Mesenteric fat pad (tissue), 1 donor: ENCODE measurements around the gene DST. TPM values are rescaled to one million over a fixed set of nuclear protein-coding genes. Genes with fewer than 3 reads are reported as not detected.

Experiments
- DNase-seq: peaks from one replicate; pipeline ENCODE4 v3.0.0-alpha.2; 2020; ENCODE audit warnings: low spot score
- total RNA-seq: library from RNA; stranded (reverse); fragmentation: NEBNext Ultra II Directional; extraction: Animal tissue kit (Norgen Biotek cat#: 25700); gene quantifications from one replicate; pipeline ENCODE4 v1.2.1, GENCODE V29; 2021
- donor health status: DM: yes; HTN: yes; CAD: no.

DST gene
- total RNA-seq, 1 donor from 2014 or later, result 190 TPM

DNA sequence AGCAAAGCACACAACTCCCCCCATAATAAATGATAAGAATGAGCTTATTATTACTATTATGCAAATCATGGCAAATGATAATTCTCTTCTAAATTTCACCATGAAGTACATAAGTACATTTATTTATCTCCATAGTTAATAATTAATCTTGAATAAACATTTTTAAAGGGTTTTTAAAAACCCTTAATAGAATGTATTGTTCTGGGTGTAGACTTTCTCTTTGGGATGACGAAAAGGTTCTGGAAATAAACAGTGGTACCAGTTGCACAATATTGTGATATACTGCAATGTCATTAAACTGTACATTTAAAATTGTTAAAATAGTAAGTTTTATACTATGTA, 18.0 kb downstream of the DST start:
- DNase-seq, result no peak

DNA sequence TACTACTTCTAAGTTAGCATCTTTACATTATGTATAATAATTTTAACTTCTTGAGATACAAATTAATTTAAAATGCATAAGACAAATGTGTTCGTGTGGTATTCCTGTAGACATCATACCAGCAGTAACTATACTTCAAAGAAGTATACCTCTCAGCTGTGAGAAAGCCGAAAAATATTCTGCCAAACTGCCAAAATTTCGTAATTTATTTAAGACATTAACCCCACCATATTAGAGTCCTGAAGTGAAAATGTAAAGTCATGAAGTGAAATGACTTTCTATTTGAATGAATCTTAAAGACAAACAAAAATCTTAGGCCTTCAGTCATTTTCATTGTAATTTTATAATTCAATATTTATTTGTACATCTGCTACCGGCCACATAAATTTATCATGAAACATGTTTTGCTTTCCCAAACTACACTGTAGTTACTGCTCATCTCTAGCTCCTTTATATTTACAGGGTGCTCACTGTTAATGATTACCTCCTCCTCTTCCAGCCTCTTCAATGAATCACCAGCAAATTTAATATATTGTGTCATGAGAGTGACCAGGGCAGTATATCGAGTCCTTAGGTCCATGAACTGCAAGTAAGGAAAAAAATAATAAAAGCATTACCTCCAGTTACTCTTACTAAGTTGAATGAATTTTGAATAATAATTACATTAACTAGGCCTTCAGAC, 18.5 kb downstream of the DST start:
- no peak for DNase-seq

DNA sequence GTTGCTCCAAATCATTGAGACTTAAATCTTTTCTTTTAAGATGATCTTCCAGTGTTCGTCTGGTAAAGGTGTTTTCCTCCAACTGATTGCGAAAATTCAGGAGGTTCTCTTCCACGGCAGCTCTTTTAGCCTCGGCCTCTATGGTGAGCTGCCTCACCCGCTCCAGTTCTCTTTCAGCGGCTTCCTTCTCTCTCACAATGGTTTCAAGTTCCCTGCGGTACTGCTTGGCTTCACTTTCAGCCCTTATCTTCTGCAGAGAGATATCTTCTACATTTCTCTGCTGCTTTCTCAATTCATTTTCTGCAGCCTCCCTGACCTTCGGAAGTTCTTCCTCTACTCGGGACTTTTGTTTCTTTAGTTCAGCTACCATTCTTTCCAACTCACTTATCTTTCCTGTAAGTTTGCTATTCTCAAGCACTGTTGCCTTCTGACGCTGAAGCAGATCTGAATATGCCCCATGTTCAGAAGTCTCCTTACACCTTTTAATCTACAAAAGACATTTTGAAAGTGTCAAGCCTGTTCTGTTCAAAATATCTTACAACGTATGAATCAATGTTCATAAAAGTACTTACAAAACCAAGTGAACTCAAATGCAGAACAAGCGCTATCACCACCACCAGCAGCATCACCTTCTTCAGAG, 22.3 kb downstream of the DST start:
- no peak for DNase-seq

DNA sequence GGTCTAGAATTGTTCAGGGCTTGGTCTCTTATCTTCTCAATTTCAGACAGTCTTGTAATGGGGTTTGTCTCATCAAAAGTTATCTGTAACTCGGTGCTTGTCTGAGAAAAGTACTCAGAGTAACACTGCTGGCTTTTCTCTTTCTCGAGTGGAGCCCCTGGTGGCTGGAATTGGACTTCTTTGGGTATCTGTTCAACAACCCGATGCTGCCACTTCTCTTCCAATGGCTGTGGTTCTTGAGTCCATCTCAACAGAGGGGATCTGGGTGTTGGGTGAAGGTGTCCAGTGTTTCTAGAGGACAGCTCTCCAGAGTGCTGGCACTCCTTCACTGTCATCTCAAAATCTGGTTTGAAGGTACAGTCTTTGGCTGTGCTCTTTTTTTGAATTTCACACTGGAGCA, 24.6 kb downstream of the DST start:
- DNase-seq, result no peak

DNA sequence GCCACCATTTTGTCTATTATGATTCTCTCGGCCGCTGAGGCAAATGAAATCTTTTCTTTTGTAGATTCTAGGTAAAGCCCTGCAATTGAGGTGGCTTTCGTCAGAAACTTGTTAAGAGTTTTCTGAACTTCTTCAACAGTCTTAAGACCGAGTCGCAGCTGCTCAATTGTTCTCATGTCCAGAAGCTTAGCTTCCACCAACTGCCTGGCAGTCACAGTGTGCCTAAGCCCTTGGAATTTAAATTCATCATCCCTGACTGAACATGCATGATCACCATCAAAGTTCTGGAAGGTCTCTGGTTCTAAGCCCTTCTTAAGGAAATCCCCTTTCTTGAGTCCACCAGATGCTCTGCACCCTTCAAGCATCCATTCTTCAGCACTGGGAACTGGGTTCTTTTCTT, 25.7 kb downstream of the DST start:
- no peak for DNase-seq

DNA sequence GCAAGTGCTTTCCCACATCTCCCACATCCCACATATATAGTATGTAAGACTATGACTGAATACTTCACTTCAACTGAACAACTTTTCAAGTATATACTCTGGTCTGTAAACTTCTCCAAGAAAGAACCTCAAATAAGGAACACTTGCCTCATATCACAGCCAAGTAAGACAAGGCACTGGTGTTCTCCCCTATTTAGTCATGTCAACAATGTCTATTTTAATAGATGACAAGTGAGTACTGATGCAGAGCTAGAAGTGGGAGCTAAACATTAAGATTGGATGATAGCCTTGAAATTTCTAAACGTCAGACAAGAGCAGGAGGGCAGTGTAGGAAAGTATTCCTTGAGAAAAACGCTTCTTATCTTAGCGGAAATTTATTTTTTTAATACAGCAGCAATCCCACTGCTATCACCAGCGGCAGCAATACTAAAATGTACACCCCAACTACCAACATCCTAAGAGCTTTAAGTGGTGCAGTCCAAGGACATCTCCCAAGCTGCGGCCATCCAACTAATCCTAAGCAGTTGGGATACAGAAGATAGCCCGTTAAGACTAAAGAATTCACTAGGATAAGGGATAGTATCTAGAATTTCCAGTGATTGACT, 29.3 kb downstream of the DST start:
- DNase-seq, result no peak

DNA sequence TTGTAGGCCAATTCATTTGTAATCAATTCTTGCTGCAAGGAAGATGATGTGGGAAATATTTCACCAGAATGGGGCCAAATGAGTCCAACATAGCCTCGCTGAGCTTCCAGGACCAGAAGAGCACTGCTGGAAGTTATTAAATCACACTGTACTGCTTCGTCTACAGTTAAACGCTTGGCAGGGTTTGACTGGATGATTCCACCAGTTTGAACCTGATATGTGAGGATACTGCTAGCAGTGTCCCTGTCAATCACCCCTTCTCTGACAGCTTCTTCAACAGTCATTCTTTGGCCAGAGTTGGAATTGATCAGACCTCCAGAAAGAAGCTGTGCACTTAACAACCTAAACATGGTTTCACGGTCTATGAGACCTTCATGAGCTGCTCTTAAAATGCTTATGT, 34.4 kb downstream of the DST start:
- DNase-seq, result no peak

DNA sequence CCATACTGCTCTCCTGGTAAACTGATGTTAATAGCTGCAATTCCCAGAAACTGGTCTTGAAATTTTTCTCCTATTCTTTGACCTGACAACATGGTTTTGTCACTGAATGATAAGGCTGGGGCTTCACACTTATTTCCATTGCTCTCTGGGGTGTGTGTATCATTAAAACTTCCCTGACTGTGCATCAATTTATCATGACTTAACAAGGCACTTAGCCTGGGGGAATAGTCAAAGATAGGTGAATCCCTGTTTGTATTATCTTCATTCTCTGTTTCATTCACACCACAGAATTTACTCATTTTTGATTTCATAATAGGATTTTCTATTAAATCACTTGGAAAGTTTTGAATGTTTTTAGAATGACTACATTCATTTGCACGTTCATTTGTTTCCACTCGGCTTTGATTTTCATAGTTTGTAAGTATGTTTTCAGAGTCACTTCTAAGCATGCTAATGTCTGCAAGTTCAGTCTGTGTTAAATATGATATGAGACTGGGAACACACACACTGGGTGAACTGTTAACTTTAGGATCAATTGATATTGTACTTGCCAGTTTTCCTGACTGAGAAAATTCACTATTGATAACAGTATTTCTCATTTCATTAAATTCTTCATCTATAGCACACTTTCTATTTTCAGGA, 35.5 kb downstream of the DST start:
- no peak for DNase-seq

DNA sequence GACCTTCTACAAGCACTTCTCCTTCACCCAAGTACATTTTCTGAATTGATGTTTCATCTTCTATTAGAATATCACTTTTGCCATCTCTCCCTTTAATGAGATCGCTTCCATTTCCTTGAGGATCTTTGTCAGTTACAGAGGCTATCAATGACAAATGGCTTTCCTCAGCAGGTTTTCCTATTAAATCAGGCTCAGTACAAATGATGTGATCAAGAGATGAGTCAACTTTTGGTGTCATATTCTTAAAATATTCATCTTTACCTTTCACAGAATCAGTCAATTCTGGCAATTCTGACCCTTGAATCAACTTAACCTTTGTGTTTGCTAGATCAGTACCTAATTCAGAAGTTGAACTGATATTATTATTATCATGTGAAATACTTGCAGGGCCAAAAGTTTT, 37.3 kb downstream of the DST start:
- DNase-seq, result no peak

DNA sequence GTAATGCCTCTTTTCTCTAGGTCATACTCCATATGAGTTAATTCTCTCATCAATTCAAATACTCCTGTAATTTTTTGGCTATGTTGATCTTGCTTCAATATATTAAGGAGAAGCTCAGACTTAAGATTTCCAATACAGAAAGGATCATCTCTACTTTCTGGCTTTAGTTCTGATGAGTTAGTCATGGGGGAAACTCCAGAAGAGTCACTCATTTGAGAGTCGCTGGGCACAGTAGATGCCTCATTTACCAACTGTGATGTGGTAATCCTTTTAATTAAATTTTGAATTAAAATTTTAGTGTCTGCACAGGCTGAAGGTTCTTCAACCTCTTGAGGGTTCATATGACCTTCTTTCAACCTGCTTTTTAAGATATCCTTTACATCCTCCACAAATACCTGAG, 38.5 kb downstream of the DST start:
- no peak for DNase-seq

DNA sequence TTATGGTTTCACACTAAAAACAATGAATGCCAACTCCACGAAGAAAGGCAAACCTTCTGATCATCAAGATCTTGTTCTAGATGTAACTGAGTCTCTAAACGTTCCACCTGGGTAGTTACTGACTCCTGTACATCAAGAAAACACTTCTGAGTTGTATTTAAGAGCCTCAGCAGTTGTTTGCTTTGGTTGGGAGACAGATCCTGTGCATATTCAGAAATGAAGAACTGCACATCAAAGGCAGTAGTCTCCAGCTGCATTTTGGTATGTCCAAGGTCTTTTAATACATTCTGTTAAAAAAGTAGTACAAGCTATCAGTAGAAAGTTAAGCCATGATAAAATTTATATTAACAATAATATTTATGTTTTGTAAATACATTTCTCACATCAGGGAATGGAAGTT, 41.3 kb downstream of the DST start:
- DNase-seq, result no peak

DNA sequence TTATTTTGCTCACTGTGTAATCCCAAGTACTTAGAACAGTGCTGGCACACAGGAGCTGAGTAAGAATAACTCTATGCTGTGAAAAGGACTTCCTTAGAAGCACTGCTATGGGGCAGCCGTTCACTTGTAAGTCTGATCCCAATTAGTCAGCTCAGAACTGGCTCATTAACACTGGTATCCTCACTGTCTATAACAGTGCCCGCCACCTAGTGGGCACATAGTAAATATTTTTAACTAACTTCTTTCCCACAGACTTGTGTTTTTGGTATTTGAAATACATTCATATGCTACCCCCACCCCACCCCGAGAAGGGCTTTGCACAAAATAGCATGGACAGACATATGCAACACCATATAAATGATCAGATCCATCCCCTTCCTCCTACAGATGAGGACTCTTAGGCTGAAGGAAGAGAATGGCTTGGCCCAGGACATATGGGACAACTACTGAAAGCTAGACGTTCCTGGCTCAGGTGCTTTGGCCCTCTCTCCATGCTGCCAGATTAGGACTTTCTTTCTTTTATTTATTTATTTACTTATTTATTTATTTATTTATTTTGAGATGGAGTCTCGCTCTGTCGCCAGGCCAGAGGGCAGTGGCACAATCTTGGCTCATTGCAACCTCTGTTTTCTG, 47.1 kb downstream of the DST start:
- no peak for DNase-seq

DNA sequence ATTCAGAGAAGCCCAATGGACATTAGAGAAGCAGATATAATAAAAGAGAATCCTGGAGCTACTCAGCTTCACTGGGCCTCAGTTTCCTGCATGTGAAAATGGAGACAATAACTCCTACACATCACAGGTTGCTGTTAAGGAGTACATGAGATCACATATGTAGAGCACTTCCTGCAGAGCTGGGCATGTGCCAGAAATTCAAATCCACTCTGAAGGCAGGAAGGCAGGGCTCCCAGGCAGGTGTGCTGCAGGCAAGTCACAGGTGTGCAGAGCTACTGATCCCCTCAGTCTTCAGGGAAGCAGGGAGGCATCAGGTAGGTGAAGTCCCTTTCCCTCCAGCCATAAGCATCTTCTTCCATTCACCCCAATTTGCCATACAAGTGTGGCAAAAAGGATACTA, 48.0 kb downstream of the DST start:
- no peak for DNase-seq

DNA sequence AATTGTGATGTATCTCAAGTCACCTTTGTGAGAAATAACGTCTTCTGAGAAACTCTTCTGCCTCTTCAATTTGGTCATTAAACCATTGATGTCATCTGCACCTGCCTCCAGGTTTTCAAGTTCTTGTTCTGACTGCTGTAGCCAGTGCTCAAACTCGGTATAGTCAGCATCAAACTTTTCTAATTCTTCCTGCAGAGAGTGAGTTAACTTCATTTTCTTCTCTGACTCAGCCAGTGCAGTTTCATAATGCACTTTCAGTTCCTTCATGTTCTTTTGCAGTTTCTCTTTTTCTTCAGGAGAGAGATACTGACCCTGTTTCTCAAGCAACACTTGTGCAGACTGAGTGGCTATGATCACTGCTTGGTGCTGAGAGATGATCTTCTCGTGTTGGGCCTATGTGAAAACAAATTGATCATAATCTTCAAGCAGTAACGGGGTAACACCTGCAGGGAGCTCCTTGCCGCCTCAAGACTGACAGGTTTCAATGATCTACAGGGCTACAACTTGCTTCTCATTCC, 48.8 kb downstream of the DST start:
- no peak for DNase-seq

DNA sequence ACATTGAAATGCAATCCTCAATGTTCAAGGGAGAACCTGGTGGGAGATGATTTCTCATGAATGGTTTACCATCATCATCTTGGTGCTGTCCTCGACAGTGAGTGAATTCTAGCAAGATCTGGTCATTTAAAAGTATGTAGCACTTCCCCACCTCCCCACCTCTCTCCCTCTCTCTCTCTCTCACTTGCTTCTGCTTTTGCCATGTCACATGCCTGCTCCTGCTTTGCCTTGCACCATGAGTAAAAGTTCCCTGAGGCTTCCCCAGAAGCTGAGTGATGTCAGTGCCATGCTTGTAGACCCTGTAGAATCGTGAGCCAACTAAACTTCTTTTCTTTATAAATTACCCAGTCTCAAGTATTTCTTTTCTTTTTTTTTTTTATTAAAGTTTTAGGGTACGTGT, 60.5 kb downstream of the DST start:
- no peak for DNase-seq

DNA sequence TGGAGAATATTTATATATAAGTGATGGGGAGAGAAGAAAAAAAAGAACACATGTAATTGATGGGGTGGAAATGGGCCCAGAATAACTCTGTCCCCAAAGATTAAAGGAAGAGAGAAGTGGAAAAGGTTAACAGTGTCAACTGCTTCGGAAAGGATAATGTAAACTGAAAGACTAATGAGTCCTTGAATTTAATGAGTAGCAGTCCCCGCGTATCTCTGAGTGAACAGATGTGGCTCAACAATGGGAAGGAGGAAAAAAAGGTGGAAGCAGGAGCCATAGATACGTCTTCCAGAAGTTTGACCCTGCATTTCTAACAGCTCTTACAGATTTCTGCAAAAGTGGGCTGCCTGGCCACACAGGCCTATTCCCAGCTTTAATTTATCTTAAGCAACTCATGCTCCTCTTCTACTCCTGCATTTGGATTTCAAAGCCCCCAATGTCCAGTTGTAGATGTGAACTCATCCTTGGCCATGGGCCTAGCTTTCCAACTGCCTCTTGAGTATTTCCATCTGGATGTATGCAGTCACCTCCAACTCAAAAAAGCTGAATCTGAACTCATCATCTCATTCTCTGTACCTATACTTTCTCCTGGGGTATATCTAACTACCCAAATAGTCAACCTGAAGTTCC, 61.3 kb downstream of the DST start:
- DNase-seq, result no peak

DNA sequence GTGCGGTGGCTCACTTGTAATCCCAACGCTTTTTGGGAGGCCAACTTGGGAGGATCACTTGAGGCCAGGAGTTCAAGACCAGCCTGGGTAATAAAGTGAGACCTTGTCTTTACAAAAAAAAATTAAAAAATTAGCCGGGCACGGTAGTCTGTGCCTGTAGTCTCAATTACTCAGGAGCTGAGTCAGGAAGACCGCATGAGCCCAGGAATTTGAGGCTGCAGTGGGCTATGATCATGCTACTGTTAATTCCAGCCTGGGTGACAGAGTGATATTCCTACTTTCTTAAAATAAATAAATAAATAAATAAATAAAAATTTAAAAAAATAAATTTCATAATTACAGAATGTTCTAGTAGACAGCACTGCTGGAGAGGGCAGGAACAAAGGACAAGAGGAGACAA, 62.4 kb downstream of the DST start:
- no peak for DNase-seq

DNA sequence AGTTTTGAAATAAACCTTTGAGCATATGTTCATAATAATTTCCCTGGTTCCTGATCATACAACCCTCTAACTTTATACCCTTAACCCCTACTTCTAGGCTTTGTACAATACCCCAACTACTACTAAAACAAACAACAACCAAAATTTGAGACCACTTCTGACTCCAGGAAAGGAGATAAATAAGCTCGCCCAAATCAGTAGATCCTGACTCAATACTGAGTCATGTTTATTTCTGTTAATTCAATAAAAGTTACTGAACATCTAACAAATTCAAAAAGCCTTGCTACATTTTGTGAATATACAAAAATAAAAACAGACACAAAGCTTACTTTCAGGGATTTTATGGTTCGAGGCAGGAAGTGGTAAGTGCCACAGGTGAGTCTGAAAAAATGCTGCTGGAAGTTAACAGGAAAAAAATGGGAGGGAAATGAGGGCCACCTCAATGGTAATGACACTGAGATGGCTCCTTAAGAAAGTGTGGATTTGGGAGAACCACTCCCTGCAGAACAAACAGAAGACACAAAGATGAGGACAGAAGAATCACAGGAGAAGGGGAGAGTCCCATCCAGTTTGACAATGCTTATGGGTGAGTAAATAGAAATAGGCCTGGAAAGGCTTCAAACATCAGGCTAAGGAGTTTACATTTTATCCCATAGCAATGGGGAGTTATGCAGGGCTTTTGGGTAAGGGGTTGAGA, 63.4 kb downstream of the DST start:
- DNase-seq, result no peak

DNA sequence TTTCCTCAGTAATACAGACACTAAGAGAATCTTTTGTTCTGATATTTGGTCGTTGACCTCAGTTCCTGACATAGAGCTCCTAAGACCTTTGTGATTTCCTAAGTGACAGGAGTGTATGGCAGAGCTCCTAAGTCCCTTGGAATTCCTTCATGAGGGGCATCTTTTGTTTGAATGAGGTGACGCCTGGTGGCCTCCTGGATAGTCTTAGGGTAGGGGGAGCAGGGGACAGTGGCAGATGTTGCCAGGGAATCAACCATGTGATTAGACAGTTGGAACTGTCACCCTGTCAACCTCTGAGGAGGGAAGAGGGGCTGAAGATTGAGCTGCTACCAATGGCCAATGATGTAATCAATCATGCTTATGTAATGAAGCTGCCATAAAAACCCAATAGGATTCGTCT, 67.0 kb downstream of the DST start:
- no peak for DNase-seq

DNA sequence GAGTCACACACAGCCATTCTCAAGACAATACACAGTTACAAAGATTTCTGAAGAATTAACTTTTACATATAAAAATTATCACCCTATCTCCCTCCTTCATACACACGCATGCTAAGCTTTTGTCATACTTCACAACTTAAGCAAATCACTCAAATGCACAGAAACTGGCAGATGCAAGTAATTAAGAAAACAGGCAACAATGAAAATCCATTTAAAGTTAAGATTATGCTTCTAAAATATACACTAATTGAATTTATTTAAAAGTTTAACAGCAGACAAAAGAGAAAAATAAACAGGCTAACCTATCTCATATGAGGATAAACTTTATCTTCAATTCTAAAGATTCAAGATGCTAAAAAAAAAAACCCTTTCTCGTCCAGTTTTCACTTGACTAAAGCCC, 68.4 kb downstream of the DST start:
- no peak for DNase-seq

DNA sequence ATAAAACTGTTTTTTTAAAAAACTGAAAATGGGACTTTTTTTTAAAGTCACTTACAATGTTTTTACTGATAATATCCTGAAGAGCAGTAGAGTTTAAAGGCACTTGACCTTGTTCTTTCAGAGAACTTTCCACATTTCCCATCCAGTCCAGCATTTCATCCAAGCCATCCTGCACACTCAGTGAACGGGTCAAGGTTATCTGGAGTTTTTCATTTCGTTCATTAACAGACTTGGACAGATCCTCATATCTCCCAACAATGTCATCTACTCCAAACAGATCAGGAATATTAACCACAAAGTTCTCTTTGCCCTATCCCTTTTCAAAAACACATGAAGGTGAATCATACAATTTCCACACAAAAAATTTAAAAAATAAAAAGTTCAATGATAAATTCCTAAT, 69.1 kb downstream of the DST start:
- DNase-seq, result no peak
